GM18505 (cell line): ENCODE data around the gene DDX19B.
"Not testable (repeated sequence)": the region's sequence is repeated elsewhere in the genome, so short reads cannot be mapped to it uniquely, and the experiment has no call there.

Experiments
- ATAC-seq: cut with Tn5 transposase; IDR thresholded peaks from one replicate; pipeline ENCODE4 v1.9.1; 2021; ENCODE audit not compliant: unreplicated experiment
- POLR2A ChIP-seq: IDR thresholded peaks from 4 replicates; pipeline ENCODE4 v1.6.1; 2011; ENCODE audit warnings: borderline replicate concordance; ENCODE audit not compliant: insufficient read depth, insufficient read length; ENCODE audit errors: extremely low read depth

The DDX19B gene

GRCh38 chr16:70298988-70299938, at the start of gene DDX19B:
Gene DDX19B, plus strand, starts transcription at chr16:70299186. Its CDS starts 112 bp downstream, at chr16:70299298.
- ATAC-seq: peak; percentile 79
- peak; percentile 90 for TF ChIP-seq POLR2A

GRCh38 chr16:70249697-70250096, 49.3 kb upstream of the DDX19B start:
- ATAC-seq: not testable (repeated sequence)

GRCh38 chr16:70250748-70251628, 48.0 kb upstream of the DDX19B start:
- peak; percentile 50 for ATAC-seq

GRCh38 chr16:70251629-70252354, 47.2 kb upstream of the DDX19B start, which contains the start of gene EXOSC6:
Gene EXOSC6, minus strand, starts transcription at chr16:70251940. Its CDS starts 40 bp downstream, at chr16:70251900.
- peak; percentile 76 for ATAC-seq
- TF ChIP-seq POLR2A: peak; percentile 89

More at GRCh38 chr16:70250748-70251628, 48.0 kb upstream of the DDX19B start:
- no peak for TF ChIP-seq POLR2A

GRCh38 chr16:70252355-70252988, 46.5 kb upstream of the DDX19B start:
- no peak for ATAC-seq
- no peak for TF ChIP-seq POLR2A

GRCh38 chr16:70253291-70254106, 45.5 kb upstream of the DDX19B start:
- TF ChIP-seq POLR2A: no peak
- no peak for ATAC-seq

GRCh38 chr16:70254180-70254964, 44.6 kb upstream of the DDX19B start:
- TF ChIP-seq POLR2A: no peak
- no peak for ATAC-seq

GRCh38 chr16:70254965-70255286, 44.1 kb upstream of the DDX19B start:
- TF ChIP-seq POLR2A: no peak
- no peak for ATAC-seq

GRCh38 chr16:70255574-70255973, 43.4 kb upstream of the DDX19B start:
- no peak for TF ChIP-seq POLR2A
- ATAC-seq: no peak

GRCh38 chr16:70257391-70257790, 41.6 kb upstream of the DDX19B start:
- no peak for ATAC-seq
- no peak for TF ChIP-seq POLR2A

- ATAC-seq: no peak
- no peak for TF ChIP-seq POLR2A
Measured at GRCh38 chr16:70258065-70258464, 40.9 kb upstream of the DDX19B start.
